Choroid plexus epithelial cell (primary cell): ENCODE data around the gene NPTN.

Experiments
- DNase-seq: peaks from one replicate; pipeline ENCODE4 v3.0.0-alpha.2; 2010; ENCODE audit warnings: low read depth
- H3K4me3 ChIP-seq: 2 replicates; pipeline ENCODE4 v1.5.1; 2011; ENCODE audit warnings: low read depth, mild to moderate bottlenecking, control low read depth, low read length, moderate library complexity
- CTCF ChIP-seq: conservative IDR thresholded peaks from 2 replicates; pipeline ENCODE4 v1.5.1; 2011; ENCODE audit warnings: low read depth, mild to moderate bottlenecking, control low read depth, inconsistent platforms, low read length, moderate library complexity

Gene NPTN

GRCh38 chr15:73596174-73596573, 37.0 kb downstream of the NPTN start:
- no peak for DNase-seq
- no peak overlapping the region for H3K4me3 ChIP-seq
- no peak for TF ChIP-seq CTCF

- DNase-seq = no peak
- no peak for TF ChIP-seq CTCF
- no peak overlapping the region for H3K4me3 ChIP-seq
Measured at GRCh38 chr15:73594109-73594508, 39.1 kb downstream of the NPTN start.

GRCh38 chr15:73593304-73594074, 39.7 kb downstream of the NPTN start:
- peak; percentile 84 for DNase-seq
- H3K4me3 ChIP-seq = no peak overlapping the region
- TF ChIP-seq CTCF = no peak

GRCh38 chr15:73590263-73590662, 42.9 kb downstream of the NPTN start:
- H3K4me3 ChIP-seq = no peak overlapping the region
- DNase-seq = no peak
- no peak for TF ChIP-seq CTCF

- H3K4me3 ChIP-seq = no peak overlapping the region
- TF ChIP-seq CTCF = no peak
- no peak for DNase-seq
Measured at GRCh38 chr15:73589766-73590165, 43.4 kb downstream of the NPTN start.

GRCh38 chr15:73585871-73586654, 47.1 kb downstream of the NPTN start:
- H3K4me3 ChIP-seq = no peak overlapping the region
- no peak for TF ChIP-seq CTCF
- DNase-seq = no peak
